HG03025 (cell line): ENCODE results near the gene OR7C2.
"Not testable (repeated sequence)": the region's sequence is repeated elsewhere in the genome, so short reads cannot be mapped to it uniquely, and the experiment has no call there.

Experiments
- ATAC-seq: cut with Tn5 transposase; IDR thresholded peaks from one replicate; pipeline ENCODE4 v1.9.1; 2021; ENCODE audit warnings: mild to moderate bottlenecking, moderate library complexity; ENCODE audit not compliant: unreplicated experiment, low FRiP score

The OR7C2 gene

GRCh38 chr19:14941189-14941588 lies at the start of gene OR7C2:
TSS of gene OR7C2 (plus strand) at chr19:14941489. CDS start at chr19:14941489, 0 bp downstream.
- ATAC-seq: no peak

DNA sequence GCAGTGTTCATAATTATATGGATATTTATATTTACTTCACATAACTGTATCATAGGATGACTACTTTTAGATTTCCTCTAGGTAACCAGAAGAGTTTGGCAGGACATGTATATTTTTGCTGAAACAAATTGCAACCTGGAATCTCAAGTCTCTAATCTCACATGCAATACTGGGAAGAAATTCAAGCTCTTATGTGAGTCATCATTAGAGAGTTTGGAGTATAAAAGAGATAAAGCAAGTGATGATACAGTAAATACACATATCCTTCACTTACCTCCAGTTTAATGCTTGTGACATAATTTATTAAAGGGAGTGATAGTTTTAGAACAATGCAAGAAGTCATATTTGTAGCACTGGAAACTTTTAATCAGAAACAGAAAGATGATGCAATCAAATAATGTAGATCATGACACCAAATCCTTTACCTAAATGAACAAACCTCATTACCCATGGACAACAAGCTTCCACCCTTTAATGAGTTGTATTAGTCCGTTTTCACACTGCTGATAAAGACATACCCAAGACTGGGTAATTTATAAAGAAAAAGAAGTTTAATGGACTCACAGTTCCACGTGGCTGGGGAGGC lies 39.5 kb upstream of the OR7C2 start:
- no peak for ATAC-seq

GRCh38 chr19:14906711-14907110 lies 34.6 kb upstream of the OR7C2 start:
- no peak for ATAC-seq

DNA sequence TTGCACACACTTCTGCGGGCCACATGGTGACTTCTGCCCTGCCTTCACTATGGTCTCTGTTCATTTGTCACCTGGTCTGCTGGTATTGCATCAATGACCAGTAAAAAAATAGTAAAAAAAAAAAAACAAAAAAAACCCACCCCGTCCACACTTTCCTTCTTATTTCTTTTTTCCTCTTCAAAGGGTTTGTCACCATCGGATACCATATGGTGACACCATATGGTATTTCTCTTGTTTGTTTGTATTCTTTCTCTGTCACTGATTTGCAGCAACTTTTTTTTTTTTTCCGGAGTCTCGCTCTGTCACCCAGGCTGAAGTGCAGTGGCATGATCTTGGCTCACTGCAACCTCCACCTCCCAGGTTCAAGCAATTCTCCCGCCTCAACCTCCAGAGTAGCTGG lies 26.2 kb upstream of the OR7C2 start:
- ATAC-seq: no peak

GRCh38 chr19:14916848-14917247 lies 24.4 kb upstream of the OR7C2 start:
- ATAC-seq: no peak

GRCh38 chr19:14933506-14933905 lies 7.8 kb upstream of the OR7C2 start:
- ATAC-seq: no peak

DNA sequence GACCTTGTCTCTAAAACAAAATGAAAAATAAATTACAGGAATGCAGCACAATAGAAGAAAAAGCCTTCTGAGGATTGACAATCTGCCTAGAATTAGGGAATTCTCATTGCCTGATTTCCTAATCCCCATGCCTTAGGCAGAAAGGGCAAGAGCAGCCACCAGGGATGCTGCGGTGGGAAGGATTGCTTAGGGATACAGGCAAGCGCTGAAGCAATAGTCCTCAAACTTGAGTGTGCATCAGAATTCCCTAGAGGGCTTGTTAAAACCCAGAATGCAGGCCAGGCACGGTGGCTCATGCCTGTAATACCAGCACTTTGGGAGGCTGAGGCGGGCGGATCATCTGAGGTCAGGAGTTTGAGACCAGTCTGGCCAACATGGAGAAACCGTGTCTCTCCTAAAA lies 1.0 kb upstream of the OR7C2 start:
- no peak for ATAC-seq

GRCh38 chr19:14943601-14944000 lies 2.3 kb downstream of the OR7C2 start:
- no peak for ATAC-seq

GRCh38 chr19:14944456-14944855 lies 3.2 kb downstream of the OR7C2 start:
- no peak for ATAC-seq

DNA sequence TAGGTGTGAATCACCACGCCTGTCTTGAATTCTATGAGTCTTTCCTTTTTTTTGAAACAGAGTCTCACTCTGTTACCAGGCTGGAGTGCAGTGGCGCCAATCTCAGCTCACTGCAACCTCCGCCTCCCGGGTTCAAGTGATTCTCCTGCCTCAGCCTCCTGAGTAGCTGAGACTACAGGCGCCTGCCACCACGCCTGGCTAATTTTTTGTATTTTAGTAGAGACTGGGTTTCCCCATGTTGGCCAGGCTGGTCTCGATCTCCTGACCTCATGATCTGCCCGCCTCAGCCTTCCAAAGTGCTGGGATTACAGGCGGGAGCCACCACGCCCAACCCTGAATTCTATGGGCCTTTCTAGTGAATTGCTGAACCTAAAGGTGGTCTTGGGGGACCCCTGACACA lies 8.1 kb downstream of the OR7C2 start:
- not testable (repeated sequence) for ATAC-seq

DNA sequence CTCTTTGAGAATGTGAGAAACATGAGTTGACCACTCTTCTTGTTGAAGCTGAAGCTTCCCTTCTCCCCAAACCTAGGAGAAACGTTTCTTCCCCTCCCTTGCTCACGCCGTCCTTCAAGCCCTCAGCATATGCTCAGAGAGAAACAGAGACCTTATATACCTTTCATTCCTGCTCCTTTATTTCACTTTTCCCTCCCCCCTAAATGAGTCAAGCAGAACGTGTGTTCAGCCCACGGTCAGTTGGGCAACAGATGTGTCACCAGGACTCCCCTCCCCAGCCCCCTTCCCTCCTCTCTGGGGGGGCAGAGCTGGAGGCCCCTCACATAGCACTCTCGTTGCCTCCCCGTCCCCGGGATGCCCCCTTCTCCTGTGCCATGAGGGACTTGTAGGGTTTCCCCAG lies 8.6 kb downstream of the OR7C2 start:
- ATAC-seq: no peak

DNA sequence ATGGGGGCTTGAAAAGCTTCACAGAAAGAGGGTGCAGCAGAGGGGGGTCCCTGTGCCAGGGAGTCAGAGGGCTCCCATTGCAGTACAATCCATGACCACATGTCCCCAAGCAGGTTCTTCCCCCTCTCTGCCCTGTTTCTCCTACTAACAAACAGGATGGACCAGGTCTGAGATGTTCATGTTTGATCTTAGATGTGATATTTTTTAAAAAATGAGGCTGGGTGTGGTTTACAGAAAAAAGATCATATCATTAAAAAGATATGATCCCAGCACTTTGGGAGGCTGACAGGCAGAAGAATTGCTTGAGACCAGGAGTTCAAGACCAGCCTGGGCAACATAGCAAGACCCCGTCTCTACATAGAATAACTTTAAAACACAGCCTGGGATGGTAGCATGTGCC lies 9.1 kb downstream of the OR7C2 start:
- ATAC-seq: no peak

DNA sequence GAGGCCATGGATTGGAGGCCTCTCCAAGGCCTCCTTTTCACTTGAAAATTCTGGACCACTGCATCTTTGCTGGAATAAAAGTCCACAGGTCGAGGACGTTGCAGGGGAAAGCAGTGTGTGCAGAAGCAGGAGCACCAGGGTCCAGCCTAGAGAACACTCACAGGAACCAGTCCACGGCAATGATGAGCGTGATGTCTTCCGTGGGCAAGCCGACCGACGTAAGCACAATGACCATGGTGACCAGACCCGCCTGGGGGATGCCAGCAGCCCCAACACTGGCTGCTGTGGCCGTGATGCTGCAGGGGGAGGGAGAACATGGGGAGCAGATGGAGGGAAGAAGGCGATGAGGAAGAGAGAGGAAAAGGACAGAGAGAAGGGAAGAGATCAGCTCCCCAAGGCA lies 11.5 kb downstream of the OR7C2 start:
- ATAC-seq: no peak

DNA sequence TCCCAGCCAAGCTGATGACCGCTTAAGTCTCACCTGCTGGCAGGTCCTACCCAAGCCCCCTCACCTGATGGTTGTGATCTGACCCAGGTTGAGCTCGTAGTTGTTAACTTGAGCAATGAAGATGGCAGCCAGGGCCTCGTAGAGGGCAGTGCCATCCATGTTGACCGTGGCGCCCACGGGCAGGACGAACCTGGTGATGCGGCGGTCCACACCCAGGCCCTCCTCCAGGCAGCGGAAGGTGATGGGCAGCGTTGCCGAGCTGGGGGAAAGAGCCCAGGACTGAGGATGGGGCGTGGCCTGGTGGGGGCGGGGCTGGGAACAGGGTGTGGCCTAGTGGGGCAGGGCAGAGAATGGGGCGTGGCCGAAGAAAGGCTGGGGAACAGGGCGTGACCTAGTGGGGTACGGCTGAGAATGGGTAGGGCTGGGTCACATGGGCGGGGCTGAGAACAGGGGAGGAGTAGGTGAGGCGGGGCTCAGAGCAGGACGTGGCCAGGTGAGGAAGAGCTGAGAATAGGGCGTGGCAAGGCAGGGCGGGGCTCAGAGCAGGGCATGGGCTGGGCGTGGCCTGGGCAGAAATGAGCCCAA lies 12.9 kb downstream of the OR7C2 start:
- no peak for ATAC-seq

GRCh38 chr19:14957464-14957863 lies 16.2 kb downstream of the OR7C2 start:
- ATAC-seq: no peak

- no peak for ATAC-seq
Measured at GRCh38 chr19:14959263-14959662, 18.0 kb downstream of the OR7C2 start.

DNA sequence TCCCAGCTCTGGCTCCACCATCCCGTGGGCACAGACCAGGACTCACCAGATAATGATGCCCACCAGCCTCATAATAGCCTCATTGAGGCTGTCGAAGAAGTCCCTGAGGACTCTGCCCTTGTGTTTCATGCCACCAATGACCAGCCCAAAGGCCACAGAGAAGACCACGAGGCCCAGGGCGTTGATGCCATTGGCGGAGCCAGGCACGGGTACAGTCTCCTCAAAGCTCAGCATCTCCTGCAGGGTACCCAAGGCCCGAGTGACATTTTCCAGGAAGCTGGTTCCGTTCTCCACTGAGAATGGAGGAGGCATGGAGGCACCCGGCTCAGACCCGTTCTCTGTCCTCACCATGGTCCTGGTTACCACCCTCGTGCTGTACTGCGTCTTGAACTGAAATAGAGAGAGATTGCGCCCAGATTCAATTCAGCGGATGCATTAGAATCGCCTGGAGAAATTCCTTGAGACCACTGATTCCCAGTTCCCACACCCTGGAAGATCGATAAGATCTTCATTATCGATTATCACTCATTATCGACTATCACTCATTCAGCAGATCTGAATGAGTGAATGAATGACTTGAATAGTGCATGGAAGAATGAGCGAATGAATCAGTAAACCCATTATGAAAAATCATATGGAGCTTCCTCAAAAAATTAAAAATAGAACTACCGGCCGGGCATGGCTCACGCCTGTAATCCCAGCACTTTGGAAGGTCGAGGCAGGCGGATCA lies 20.8 kb downstream of the OR7C2 start:
- ATAC-seq: no peak

DNA sequence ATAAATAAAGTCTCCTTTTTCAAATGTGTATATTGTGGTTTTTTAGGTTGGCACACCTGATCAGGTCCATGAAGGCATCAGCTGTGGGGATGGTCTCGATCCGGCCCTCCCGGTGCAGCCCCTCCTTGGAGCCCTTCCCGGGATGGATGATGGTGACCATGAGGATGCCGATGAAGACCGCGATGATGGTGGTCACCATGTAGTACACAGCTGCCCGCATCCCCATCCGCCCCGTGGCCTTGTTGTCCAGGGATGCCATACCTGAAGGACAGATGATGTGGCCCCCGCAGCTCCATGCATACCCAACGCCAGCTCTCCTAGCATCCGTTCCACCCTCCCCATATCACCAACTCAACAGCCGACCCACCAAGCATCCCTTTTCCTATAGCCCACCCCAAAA lies 27.0 kb downstream of the OR7C2 start:
- ATAC-seq: no peak

- no peak for ATAC-seq
Measured at GRCh38 chr19:14971474-14971873, 30.2 kb downstream of the OR7C2 start.

DNA sequence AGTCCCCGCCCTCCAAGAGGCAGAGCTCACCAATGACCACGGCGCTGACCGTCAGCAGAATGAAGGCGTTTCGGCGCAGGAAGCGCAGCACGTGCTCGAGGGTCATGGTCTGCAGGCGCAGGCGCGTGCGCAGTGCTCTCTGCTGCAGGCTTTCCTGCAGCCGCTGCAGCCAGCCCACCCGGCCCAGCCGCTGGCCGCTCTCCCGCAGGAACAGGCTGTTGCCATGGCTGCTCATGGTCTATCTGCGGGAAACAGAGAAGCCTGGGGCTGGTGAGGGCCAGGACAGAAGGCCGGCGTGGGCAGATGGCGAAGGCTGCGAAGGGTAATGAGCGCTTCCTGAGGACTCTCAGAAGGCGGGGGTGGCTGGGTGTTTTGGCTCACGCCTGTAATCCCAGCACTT lies 31.4 kb downstream of the OR7C2 start:
- ATAC-seq: no peak

GRCh38 chr19:14974488-14974887 lies 33.2 kb downstream of the OR7C2 start:
- ATAC-seq: no peak

GRCh38 chr19:14977128-14977527 lies 35.8 kb downstream of the OR7C2 start:
- no peak for ATAC-seq
